ENCODE results near the gene NKAIN1. TPM values are rescaled to one million over a fixed set of nuclear protein-coding genes. Genes with fewer than 3 reads are reported as not detected.

NKAIN1 gene
- total and polyA plus RNA-seq, 9 donors: 0.05 to 1.2 (median 0.23) TPM

- Histone ChIP-seq H3K27ac (no peak overlapping the region), H3K4me3 (no peak overlapping the region), H3K27me3 (no peaks in the 10 kb centered on the region), H3K36me3 (no peaks in the 10 kb centered on the region), H3K4me1 (ENCODE audit: insufficient read depth) (no peaks in the 10 kb centered on the region), H3K9me3 (no peaks in the 10 kb centered on the region)
- intact Hi-C loops (cut with DNase I): no loop called here
- no peak for TF ChIP-seq EP300 (IDR thresholded peaks at IDR 0.05)
- no peak for TF ChIP-seq CTCF (IDR thresholded peaks at IDR 0.05)
- TF ChIP-seq POLR2A (IDR thresholded peaks at IDR 0.05): no peak
- no peak for DNase-seq
- WGBS, 3 donors: 73 to 81% (median 74%) methylated on average over 8 of the region's 8 CpGs
Measured at GRCh38 chr1:31241321-31241720, 1.6 kb upstream of the NKAIN1 start.

GRCh38 chr1:31238986-31239613 is 587 bp downstream of the NKAIN1 start:
- Histone ChIP-seq H3K4me1 (ENCODE audit: insufficient read depth) (no peaks in the 10 kb centered on the region), H3K4me3 (no peak overlapping the region), H3K27me3 (no peaks in the 10 kb centered on the region), H3K27ac (no peak overlapping the region), H3K9me3 (no peaks in the 10 kb centered on the region), H3K36me3 (no peaks in the 10 kb centered on the region)
- intact Hi-C loops (cut with DNase I): no loop called here
- no peak for DNase-seq
- WGBS, 3 donors: 1 to 2% (median 1%) methylated on average over 39 to 56 of the region's 56 CpGs
- TF ChIP-seq EP300 (IDR thresholded peaks at IDR 0.05) (no peak), CTCF (IDR thresholded peaks at IDR 0.05) (no peak)

GRCh38 chr1:31238612-31238985 is 1.1 kb downstream of the NKAIN1 start:
- no peak for DNase-seq
- intact Hi-C loops (cut with DNase I): no loop called here
- Histone ChIP-seq H3K9me3 (no peaks in the 10 kb centered on the region), H3K4me1 (ENCODE audit: insufficient read depth) (no peaks in the 10 kb centered on the region), H3K27me3 (no peaks in the 10 kb centered on the region), H3K4me3 (no peak overlapping the region), H3K36me3 (no peaks in the 10 kb centered on the region), H3K27ac (no peak overlapping the region)
- 25 to 28% (median 27%) methylated on average over 4 of the region's 4 CpGs for WGBS, 3 donors
- no peak for TF ChIP-seq EP300 (IDR thresholded peaks at IDR 0.05)

GRCh38 chr1:31234870-31235269 is 4.8 kb downstream of the NKAIN1 start:
- Histone ChIP-seq H3K4me3 (no peak overlapping the region), H3K4me1 (ENCODE audit: insufficient read depth) (no peaks in the 10 kb centered on the region), H3K27ac (no peak overlapping the region), H3K27me3 (no peaks in the 10 kb centered on the region), H3K9me3 (no peaks in the 10 kb centered on the region), H3K36me3 (no peaks in the 10 kb centered on the region)
- 54 to 73% (median 63%) methylated on average over 4 of the region's 4 CpGs for WGBS, 3 donors
- intact Hi-C loops (cut with DNase I): no loop called here
- no peak for DNase-seq
- TF ChIP-seq EP300 (IDR thresholded peaks at IDR 0.05) (no peak), CTCF (IDR thresholded peaks at IDR 0.05) (no peak), POLR2A (IDR thresholded peaks at IDR 0.05) (no peak)

- no peaks in the 10 kb centered on the region for H3K36me3 ChIP-seq
- no peak for DNase-seq
- intact Hi-C loops (cut with DNase I): no loop called here
- H3K9me3 ChIP-seq: no peaks in the 10 kb centered on the region
- H3K4me3 ChIP-seq: no peak overlapping the region
- H3K27me3 ChIP-seq: no peaks in the 10 kb centered on the region
- no peak overlapping the region for H3K27ac ChIP-seq
- WGBS, 3 donors: 61 to 71% (median 64%) methylated on average over 12 of the region's 12 CpGs
- no peak for TF ChIP-seq CTCF (IDR thresholded peaks at IDR 0.05)
- TF ChIP-seq POLR2A (IDR thresholded peaks at IDR 0.05): no peak
- TF ChIP-seq EP300 (IDR thresholded peaks at IDR 0.05): no peak
- H3K4me1 ChIP-seq (ENCODE audit: insufficient read depth): no peaks in the 10 kb centered on the region
Measured at GRCh38 chr1:31234123-31234708, 5.5 kb downstream of the NKAIN1 start.

Data from ovary (tissue), 9 donors.